HG03571 (cell line): ENCODE measurements around the gene REST.
"Not testable (repeated sequence)": the region's sequence is repeated elsewhere in the genome, so short reads cannot be mapped to it uniquely, and the experiment has no call there.

ENCODE experiments used
- ATAC-seq: cut with Tn5 transposase; IDR thresholded peaks from one replicate; pipeline ENCODE4 v1.9.1; 2021; ENCODE audit not compliant: unreplicated experiment

The REST gene

DNA sequence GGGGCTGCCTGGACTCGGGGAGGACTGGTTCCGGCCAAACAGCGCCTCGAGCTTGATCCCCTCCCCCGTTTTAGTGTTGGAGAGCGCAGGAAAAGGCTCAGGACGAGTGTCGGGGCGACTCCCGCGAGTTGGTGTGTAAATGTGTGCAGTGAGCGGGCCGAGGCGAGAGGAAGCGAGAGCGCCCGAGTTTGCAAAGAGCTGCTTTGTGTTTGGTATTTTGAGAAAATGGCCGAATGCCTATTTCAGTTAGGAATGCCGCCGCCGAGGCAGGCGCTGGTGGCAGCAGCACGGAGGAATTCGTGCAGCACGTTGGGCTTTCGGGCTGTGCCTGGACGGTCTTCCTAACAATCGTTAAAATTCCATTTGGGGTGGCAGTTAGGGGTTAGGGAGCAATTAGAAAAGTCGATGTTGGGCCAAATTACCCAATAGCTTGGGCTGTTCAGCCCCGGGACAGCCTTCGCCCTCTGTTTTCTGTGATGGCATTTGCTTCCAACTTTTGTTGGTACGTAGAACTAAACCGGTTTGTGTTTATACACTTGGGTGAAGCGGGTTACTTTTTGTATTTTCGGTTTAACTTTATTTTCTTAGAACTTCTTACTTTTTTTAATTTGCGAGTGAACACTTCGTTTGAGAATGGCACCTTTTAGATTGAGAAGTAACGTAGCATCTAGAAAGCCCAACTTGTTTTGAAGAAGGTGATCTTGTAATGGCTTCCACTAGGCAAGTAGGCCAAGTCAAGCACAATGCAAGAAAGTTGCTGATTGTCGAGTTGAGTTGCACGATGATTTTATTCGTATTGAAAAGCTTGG, 1.6 kb downstream of the REST start:
- ATAC-seq, result peak; percentile 34

- ATAC-seq, result no peak
Measured at GRCh38 chr4:56910172-56910967, 2.7 kb downstream of the REST start.

- ATAC-seq, result no peak
Measured at GRCh38 chr4:56914336-56914735, 6.6 kb downstream of the REST start.

DNA sequence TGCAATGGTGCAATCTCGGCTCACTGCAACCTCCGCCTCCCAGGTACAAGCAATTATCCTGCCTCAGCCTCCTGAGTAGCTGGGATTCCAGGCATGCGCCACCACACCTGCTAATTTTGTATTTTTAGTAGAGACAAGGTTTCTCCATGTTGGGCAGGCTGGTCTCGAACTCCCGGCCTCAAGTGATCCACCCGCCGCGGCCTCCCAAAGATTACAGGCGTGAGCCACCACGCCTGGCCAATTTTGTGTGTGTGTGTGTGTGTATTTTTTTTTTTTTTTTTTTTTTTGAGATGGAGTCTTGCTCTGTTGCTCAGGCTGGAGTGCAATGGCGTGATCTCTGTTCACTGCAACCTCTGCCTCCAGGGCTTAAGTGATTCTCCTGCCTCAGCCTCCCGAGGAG, 7.3 kb downstream of the REST start:
- ATAC-seq, result not testable (repeated sequence)

GRCh38 chr4:56927196-56927595, 19.5 kb downstream of the REST start:
- no peak for ATAC-seq

- no peak for ATAC-seq
Measured at GRCh38 chr4:56930638-56931037, 22.9 kb downstream of the REST start.

GRCh38 chr4:56931924-56932323, 24.2 kb downstream of the REST start:
- ATAC-seq, result no peak

- no peak for ATAC-seq
Measured at GRCh38 chr4:56937262-56937661, 29.6 kb downstream of the REST start.

- not testable (repeated sequence) for ATAC-seq
Measured at GRCh38 chr4:56939826-56940225, 32.1 kb downstream of the REST start.

GRCh38 chr4:56940403-56940802, 32.7 kb downstream of the REST start:
- no peak for ATAC-seq

DNA sequence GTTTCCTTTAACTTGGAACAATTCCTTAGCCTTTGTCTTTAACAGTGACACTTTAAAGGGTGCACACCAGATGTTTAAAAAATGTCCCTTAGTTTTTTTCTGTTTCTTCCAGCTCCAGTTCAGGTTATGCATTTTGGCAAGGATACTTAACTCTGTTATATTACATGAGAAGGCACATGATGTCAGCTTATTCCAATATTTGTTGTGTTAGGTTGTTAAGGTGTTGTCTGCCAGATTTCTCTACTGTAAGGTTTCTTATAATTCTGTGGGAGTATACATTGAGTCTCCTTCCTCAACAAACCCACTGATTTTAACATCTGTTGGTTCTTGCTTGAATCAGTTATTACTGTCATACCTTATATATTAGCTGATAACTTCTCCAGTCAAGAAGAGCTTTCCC, 33.3 kb downstream of the REST start:
- ATAC-seq, result no peak

GRCh38 chr4:56941403-56941802, 33.7 kb downstream of the REST start:
- ATAC-seq, result no peak

DNA sequence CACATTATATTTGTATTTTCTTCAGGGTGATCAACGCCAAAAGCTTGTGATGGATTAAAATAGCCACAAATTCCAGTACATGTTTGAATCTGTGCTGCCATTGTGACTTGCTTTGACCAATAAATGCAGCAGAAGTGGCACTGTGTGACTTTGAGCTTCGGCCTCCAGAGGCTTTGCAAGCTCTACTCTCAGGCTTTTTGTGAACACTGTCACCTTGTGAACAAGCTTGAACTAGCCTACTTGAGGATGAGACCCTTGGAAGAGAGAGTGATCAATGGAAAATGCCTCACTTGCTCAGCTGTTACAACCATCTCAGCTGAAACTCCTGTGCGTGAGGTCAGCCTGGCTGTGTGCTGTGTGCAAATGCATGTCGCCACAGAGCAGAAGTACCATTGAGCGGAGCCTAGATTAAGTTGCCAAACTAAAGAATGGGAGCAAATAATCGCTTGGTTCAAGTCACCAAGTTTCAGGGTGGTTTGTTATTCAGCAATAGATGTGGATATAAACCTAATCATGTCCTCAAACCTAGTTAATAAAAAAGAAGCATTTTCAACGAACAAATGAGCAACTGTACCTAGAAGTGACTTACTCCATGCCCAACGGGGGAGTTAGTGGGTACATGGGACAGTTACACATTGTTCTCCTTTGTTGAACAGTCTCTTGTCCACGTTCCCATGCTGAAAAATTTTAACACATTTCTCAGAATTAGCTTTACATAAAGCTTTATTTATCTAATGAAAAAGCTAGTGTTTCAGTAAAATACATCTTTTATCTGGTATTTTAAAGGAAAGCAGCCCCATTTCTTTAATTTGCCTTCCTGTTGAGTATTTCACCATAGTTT, 46.2 kb downstream of the REST start:
- ATAC-seq, result no peak

DNA sequence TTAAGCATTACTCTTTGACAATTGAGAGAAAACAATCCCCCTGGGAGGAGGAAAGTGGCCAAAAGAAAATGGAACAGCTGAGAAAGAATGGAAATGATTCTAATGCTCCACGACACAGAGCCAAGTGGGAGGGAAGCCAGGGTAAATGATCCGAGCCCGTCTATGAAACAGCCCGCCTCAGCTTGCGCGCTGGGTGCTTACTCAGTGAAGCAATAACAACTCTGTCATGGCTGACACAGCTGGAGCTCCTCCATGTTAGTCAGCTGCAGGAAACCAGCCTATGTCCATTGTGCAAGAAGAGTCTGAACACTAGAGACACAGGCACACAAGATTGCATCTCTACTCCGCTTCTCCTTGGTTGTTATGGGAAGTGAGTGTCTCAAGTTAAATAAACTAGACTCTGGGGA, 50.4 kb downstream of the REST start:
- ATAC-seq, result no peak

DNA sequence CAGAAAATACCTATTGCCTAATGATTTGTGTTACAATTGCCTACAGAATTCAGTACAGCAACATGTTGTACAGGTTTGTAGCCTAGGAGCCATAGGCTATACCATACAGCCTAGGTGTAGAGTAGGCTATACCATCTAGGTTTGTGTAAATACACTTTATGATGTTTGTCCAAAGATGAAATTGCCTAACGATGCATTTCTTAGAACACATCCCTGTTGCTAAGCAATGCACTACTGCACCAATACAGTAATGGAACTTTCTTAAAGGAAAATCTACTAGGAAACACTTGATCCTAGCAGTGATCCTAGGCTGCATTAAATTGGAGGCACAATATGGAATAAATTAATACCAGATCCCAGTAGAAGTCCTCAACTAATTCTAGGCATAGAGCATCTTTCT, 51.4 kb downstream of the REST start:
- ATAC-seq, result no peak

DNA sequence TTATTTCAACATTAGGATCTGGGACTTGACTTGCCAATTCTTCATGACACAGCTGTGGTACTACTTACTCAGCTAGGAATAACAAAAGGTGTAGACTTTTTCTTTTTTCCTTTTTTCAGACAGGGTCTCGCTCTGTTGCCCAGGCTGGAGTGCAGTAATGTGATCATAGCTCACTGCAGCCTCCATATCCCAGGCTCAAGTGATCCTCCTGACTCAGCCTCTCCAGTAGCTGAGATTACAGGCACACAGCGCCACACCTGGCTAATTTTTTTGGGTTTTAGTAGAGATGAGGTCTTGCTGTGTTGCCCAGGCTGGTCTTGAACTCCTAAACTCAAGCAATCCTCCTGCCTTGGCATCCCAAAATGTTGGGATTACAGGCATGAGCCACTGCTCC, 53.4 kb downstream of the REST start:
- no peak for ATAC-seq

GRCh38 chr4:56971383-56971782, 63.7 kb downstream of the REST start:
- no peak for ATAC-seq

DNA sequence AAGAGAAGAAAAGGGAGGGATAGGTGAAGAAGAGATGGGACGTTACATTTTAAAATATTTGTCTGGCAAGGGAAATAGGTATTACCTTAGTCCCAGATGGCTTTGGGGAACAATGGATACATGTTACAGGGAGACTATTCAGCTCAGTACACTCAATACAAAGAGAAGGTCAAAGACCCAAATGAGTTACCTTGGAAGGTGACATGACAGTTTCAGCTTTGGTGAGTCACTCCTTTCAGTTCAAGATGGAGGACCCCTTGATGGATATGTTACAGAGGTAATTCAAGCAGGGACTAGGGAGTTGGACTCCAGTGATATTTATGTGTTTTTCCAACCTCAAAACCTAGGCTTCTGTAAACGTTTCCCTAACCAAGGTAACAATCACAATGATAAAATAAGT, 64.7 kb downstream of the REST start:
- no peak for ATAC-seq

DNA sequence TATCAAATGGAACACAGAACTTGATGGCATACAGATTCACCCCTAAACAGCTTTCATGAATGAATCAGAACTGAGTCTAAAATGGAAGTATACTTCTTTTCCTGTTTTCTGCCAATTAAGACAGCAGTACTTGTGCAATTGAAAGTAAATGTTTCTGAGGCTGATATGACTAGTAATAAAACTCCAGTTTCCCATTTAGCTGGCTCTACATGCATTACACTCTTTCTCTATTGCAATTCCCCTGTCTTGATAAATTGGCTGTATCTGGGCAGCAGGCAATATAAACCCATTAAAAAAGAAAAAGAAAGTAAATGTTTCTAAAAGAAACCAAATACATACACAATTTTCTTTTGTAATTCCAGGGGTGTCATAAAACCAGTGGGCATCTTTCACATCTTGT, 65.1 kb downstream of the REST start:
- ATAC-seq, result no peak

DNA sequence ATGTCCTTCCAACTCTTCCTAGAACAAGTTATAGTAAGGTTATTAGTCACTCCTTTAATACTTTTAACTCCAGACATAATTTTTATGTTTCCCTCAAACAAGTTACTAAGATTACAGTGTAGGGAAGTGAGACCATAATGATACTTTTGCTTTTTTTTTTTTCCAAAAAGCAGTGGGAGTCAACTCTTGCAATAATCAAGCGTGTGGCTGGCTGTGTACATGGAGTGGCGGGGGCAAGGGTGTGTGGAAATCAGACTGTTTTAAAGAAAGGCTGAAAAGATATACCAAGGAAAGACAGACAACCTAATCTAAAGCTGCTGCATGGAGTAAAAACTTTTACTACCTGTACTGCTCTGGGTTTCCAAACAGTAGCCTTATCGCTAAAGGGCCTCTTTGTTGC, 65.6 kb downstream of the REST start:
- no peak for ATAC-seq

GRCh38 chr4:56976283-56976836, 68.7 kb downstream of the REST start:
- no peak for ATAC-seq
